Cardiac fibroblast (primary cell): ENCODE data around the gene PNLIPRP2.

Source experiments
- DNase-seq, 2 donors: peaks; one replicate each; pipeline versions ENCODE4 v3.0.0 to v3.0.0-alpha.2; 2010; ENCODE audit warnings: low read depth in 2 of 2
- H3K4me3 ChIP-seq, 2 donors: replicated peaks in 1 of 2; 1 replicate in 1 of 2; 2 replicates in 1 of 2; pipeline ENCODE4 v1.5.1; 2011; ENCODE audit warnings: low read depth in 2 of 2, low read length in 2 of 2, mild to moderate bottlenecking in 2 of 2, moderate library complexity in 1 of 2
- TF ChIP-seq, protein P1 (sequence below): IDR thresholded peaks from one replicate; pipeline ENCODE4 v1.5.1; 2011; ENCODE audit warnings: low read depth, mild to moderate bottlenecking, low read length, inconsistent platforms

Gene PNLIPRP2

DNA sequence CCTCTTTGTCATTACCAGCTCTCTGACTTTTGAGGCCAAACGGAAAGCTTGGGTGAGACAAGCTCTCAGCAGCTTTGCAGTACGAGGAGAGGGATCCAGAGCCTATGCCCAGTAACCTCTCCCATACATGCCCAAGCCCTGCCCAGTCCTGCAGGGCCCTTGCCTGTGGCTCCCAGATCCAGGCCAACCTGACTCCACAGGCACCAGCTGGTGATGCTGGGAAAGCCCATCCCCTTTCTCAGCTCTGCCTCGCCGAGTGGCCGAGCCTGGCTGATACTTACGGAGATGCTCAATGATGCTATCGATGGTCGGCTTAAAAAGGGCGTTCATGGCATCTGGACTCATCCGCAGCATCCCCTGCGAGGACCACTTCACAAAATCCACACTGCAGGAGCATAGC is 55.4 kb downstream of the PNLIPRP2 start:
- H3K4me3 ChIP-seq, result no peak overlapping the region
- no peak for DNase-seq
- TF ChIP-seq, protein P1, sequence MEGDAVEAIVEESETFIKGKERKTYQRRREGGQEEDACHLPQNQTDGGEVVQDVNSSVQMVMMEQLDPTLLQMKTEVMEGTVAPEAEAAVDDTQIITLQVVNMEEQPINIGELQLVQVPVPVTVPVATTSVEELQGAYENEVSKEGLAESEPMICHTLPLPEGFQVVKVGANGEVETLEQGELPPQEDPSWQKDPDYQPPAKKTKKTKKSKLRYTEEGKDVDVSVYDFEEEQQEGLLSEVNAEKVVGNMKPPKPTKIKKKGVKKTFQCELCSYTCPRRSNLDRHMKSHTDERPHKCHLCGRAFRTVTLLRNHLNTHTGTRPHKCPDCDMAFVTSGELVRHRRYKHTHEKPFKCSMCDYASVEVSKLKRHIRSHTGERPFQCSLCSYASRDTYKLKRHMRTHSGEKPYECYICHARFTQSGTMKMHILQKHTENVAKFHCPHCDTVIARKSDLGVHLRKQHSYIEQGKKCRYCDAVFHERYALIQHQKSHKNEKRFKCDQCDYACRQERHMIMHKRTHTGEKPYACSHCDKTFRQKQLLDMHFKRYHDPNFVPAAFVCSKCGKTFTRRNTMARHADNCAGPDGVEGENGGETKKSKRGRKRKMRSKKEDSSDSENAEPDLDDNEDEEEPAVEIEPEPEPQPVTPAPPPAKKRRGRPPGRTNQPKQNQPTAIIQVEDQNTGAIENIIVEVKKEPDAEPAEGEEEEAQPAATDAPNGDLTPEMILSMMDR, result no peak

DNA sequence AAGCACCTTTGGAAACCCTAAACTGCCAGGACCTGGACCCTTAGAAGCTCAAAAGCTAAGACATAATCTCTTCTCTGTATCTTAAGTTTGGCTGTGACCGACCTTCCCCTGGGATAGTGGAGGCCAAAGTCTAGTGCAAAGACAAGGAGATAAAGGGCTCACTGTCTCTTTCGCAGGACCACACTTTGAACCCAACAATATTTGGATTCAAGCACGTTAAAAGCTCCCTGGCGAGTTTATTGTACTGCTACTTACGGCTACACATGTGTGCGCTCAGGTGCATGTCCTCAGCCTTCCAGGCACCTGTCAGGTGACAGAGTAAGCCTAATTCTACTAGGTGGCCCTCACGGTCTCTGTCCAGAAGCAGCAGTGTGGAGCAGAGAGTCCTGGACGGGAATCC is 55.9 kb downstream of the PNLIPRP2 start:
- no peak for DNase-seq
- no peak overlapping the region for H3K4me3 ChIP-seq
- TF ChIP-seq, protein P1, result no peak

DNA sequence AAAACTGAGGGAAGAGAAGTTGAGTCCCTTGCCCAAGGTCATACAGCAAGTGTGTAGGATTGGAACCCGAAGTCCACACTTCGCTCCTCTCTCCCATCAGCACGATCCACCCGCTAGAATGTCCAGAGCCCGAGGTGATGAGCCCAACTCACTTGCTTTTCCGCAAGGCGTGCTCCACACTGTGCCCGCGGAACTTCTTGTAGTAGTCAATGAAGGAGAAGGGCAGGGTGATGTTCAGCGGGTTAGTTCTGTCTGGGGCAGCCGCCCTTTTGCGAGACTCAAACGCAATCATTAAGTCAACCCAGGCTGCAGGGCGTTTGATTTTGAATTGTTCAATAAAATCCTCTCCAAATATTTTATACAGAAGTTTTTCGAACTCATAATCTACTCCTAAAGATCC is 58.6 kb downstream of the PNLIPRP2 start:
- no peak overlapping the region for H3K4me3 ChIP-seq
- TF ChIP-seq, protein P1, result no peak
- DNase-seq, result no peak

DNA sequence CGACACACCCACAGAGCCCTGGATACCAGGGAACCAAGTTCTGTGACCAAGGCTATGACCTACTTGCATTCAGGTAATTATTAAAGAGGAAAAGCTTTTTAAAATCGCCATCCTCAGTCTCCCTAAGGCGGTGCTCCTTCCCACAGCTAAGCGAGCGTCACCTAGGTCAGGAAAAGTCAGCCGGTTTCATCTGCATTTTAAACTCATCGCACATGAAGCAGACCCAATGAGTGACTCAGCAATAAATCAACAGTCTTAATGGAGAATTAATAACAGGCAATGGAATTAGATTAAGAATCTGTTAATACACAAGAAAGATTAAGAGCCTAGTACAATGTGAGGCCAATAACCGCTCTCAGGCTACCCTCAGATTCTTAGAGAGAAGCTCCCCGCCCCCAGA is 62.4 kb downstream of the PNLIPRP2 start:
- H3K4me3 ChIP-seq, result no peak overlapping the region
- no peak for DNase-seq
- TF ChIP-seq, protein P1, result no peak

DNA sequence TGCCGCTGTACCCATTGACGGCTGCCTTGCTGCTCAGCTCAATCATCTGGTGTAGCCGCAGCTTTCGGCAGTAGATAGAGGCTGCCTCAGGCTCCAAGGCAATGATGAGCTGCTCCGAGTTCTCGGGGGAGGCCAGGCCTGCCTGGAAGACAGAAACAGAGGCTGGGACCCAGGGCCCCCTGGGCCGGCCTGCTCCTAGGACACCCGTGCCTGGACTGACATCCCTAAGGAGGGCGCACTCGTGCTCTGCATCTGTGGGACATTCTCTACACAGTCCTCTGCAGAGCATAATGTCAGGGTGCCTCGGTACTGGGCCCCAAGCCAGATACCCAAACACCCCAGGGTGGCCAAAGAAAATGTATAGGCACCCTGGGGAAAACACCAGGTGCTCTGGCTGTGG is 63.1 kb downstream of the PNLIPRP2 start:
- TF ChIP-seq, protein P1, result no peak

DNA sequence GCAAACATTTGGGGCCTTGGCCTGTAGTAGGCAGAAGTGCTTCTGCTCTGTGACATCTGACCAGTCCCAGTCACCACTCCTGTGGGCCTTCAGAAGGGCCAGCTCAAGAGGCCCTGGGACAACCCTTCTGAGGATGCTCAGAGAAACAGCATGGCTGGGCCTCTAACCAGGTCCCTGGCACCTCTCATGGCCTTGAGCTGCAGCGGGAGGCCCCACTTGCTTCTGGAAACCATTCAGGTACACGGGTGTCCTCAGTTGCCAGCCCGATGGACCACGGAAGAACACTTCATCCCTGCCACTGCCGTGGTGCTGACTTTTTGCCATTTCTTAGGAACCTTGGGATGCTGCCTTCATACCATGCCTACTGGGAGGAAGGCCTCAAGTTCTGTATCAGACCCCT is 64.0 kb downstream of the PNLIPRP2 start:
- no peak overlapping the region for H3K4me3 ChIP-seq
- TF ChIP-seq, protein P1, result no peak
- DNase-seq, result no peak

More for the DNA sequence above, 63.1 kb downstream of the PNLIPRP2 start:
- no peak overlapping the region for H3K4me3 ChIP-seq
- no peak for DNase-seq

DNA sequence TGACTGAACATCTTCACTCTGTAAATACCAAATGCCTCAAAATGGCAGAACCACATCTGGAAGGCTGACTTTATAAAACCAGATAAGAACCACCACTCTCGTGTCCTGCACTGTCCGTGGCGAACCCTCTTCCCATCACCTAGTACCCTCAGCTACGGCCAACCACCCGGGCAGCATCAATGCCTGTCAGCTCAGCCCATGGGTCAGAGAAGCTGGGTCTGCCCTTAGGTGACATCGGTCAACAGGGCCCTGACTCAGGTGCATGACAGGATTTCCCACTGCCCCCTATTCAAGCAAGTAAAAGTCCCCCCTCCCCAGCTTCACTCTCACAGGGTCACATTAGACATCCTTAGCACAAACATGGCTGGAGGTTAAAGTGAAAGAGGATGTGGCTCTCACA is 65.1 kb downstream of the PNLIPRP2 start:
- DNase-seq, result no peak
- no peak overlapping the region for H3K4me3 ChIP-seq
- TF ChIP-seq, protein P1, result no peak
